ENCODE data around the gene GARIN5B.

DNA sequence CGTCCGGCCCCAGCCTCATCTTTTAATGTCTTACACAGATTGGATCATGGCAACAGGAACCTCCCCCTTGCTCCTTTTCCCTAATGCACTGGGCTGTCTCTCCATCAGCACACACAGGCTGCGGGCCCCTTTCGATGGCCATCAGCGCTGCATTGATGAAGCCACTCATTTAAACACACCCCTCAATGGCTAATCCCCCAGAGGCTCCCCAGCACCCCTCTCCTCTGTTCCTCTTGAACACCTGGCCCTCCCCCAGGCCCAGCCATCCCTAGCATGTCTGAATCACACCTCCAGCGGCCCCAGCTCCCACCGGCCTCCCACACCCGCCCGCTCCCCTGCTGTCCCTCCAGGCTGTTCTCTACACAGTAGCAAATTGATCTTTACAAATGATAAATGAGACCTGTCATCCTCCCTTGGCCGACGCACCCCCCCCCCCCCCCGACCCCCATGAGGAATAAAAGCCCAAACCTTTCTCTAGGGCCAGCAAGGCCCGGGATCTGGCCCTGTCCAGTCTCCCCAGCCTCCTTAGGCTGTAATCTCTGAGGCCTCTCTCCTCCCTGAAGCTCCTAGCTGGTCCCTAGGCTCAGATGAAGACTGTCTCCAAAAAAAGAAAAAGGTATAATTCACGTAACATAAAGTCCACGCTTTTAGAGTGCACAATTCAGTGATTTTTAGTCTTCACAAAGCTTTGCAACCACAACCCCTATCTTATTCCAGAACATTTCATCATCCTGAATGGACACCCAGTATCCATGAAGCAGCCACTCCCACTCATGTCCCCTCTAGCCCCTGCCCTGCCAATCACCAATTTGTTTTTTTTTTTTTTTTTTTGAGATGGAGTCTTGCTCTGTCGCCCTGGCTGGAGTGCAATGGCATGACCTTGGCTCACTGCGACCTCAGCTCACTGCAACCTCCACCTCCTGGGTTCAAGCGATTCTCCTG lies 30.0 kb upstream of the GARIN5B start:
- TF ChIP-seq EZH2 (IDR thresholded peaks at IDR 0.05), result no peak
- TF ChIP-seq POLR2AphosphoS5 (IDR thresholded peaks at IDR 0.05; ENCODE audit: borderline replicate concordance, low read depth, low read length), result no peak

Measured in SK-N-MC (cell line).